Upper lobe of left lung (tissue), 6 donors: ENCODE measurements around the gene PDGFD. TPM values are rescaled to one million over a fixed set of nuclear protein-coding genes. Genes with fewer than 3 reads are reported as not detected.

Source experiments
- ATAC-seq, 2 donors: fragments of 200-7000 bp; cut with Tn5 transposase; one replicate each; pipeline ENCODE4 v1.9.1; 2022; ENCODE audit warnings: mild to moderate bottlenecking in 2 of 2, moderate library complexity in 2 of 2; ENCODE audit not compliant: low FRiP score in 2 of 2
- DNase-seq, 2 donors: peaks; one replicate each; pipeline ENCODE4 v3.0.0-alpha.2; 2019 to 2020
- H3K27ac ChIP-seq, 4 donors: fragments of 200-600 bp; sonication (generic); one replicate each; pipeline ENCODE4 v1.5.1; 2016 to 2019
- H3K27me3 ChIP-seq, 4 donors: fragments of 200-600 bp; sonication (generic); one replicate each; pipeline ENCODE4 v1.5.1; 2017 to 2019
- H3K36me3 ChIP-seq, 4 donors: fragments of 200-600 bp; sonication (generic); one replicate each; pipeline ENCODE4 v1.5.1; 2016 to 2019
- H3K4me1 ChIP-seq, 4 donors: fragments of 200-600 bp; sonication (generic); one replicate each; pipeline ENCODE4 v1.5.1; 2018 to 2019
- H3K4me3 ChIP-seq, 4 donors: fragments of 200-600 bp; sonication (generic); one replicate each; pipeline ENCODE4 v1.5.1; 2017 to 2019; ENCODE audit warnings: mild to moderate bottlenecking in 2 of 4, moderate library complexity in 1 of 4
- H3K9me3 ChIP-seq, 4 donors: fragments of 200-600 bp; sonication (generic); one replicate each; pipeline ENCODE4 v1.5.1; 2018 to 2019
- CTCF ChIP-seq, 6 experiments: fragments of 450-650 bp in 4 of 6; fragments of 200-600 bp in 2 of 6; sonication (generic) in 2 of 6; IDR thresholded peaks; one replicate each; pipeline ENCODE4 v1.5.1; 2016 to 2019; ENCODE audit warnings: antibody characterized with exemption in 6 of 6
- EP300 ChIP-seq, 4 donors: sonication (generic); formaldehyde crosslinking; IDR thresholded peaks; one replicate each; pipeline ENCODE4 v1.5.1; 2017; ENCODE audit warnings: antibody characterized with exemption in 4 of 4, control low read depth in 2 of 4
- POLR2A ChIP-seq, 4 donors: fragments of 450-650 bp; IDR thresholded peaks; one replicate each; pipeline ENCODE4 v1.5.1; 2016 to 2017; ENCODE audit warnings: antibody characterized with exemption in 4 of 4, mild to moderate bottlenecking in 2 of 4
- POLR2AphosphoS5 ChIP-seq, 2 donors: sonication (generic); formaldehyde crosslinking; IDR thresholded peaks; one replicate each; pipeline ENCODE4 v1.5.1; 2017; ENCODE audit warnings: antibody characterized with exemption in 2 of 2
- WGBS, 2 donors: methylation state at CpG; one replicate each; pipeline ENCODE4 v1.1.5; 2017 to 2018; 5-methylcytosine and 5-hydroxymethylcytosine counted together
- total RNA-seq, 6 donors: library from RNA; depleted of rRNA in 4 of 6; stranded (reverse); fragments of >200 nt in 4 of 6; gene quantifications; one replicate each; pipeline versions ENCODE4 v1.1.0 to v1.2.1, GENCODE V29; 2016 to 2021
- donor health status: DM: no; HTN: no; CAD: no; lungs with moderate emphysema.
- donor health status: DM: no; HTN: yes; CAD: no; lungs with severe emphysema.

PDGFD gene
- total RNA-seq, 6 donors from 2014 or later, result 2.1 to 6.6 (median 2.7) TPM; not detected in 1

- no peaks in the 10 kb centered on the region for H3K27me3 ChIP-seq
- TF ChIP-seq EP300 (IDR thresholded peaks at IDR 0.05), result no peak
- no peak for TF ChIP-seq POLR2A (IDR thresholded peaks at IDR 0.05)
- no peak for TF ChIP-seq POLR2AphosphoS5 (IDR thresholded peaks at IDR 0.05)
- TF ChIP-seq CTCF (IDR thresholded peaks at IDR 0.05), result no peak
- no peak overlapping the region for H3K4me3 ChIP-seq
- H3K4me1 ChIP-seq, result peaks cover 0 to 3% (median 0%) of the 10 kb centered on the region in 4 donors
- ATAC-seq (no peak), DNase-seq (no peak)
- no peaks in the 10 kb centered on the region for H3K36me3 ChIP-seq
- H3K9me3 ChIP-seq, result no peaks in the 10 kb centered on the region
- no peak overlapping the region for H3K27ac ChIP-seq
Observed at GRCh38 chr11:103877221-103877620, 286.7 kb downstream of the PDGFD start.

GRCh38 chr11:103875855-103876510, 288.0 kb downstream of the PDGFD start:
- WGBS, 2 donors, result 61 to 70% methylated on average over 2 of the region's 2 CpGs
- H3K4me1 ChIP-seq, result peaks cover 0 to 3% (median 0%) of the 10 kb centered on the region in 4 donors

GRCh38 chr11:103872748-103873147, 291.2 kb downstream of the PDGFD start:
- H3K27me3 ChIP-seq, result no peaks in the 10 kb centered on the region
- H3K36me3 ChIP-seq, result no peaks in the 10 kb centered on the region
- H3K4me3 ChIP-seq, result no peak overlapping the region
- H3K4me1 ChIP-seq, result peaks cover 0 to 3% (median 0%) of the 10 kb centered on the region in 4 donors
- TF ChIP-seq EP300 (IDR thresholded peaks at IDR 0.05), result no peak
- TF ChIP-seq POLR2AphosphoS5 (IDR thresholded peaks at IDR 0.05), result no peak
- no peak for TF ChIP-seq CTCF (IDR thresholded peaks at IDR 0.05)
- TF ChIP-seq POLR2A (IDR thresholded peaks at IDR 0.05), result no peak
- 71 to 86% methylated on average over 3 of the region's 3 CpGs for WGBS, 2 donors
- no peak overlapping the region for H3K27ac ChIP-seq
- no peaks in the 10 kb centered on the region for H3K9me3 ChIP-seq
- ATAC-seq (no peak), DNase-seq (no peak)

More at GRCh38 chr11:103875855-103876510, 288.0 kb downstream of the PDGFD start:
- ATAC-seq (no peak), DNase-seq (no peak)
- H3K27ac ChIP-seq, result no peak overlapping the region
- TF ChIP-seq POLR2A (IDR thresholded peaks at IDR 0.05) (no peak), CTCF (IDR thresholded peaks at IDR 0.05) (no peak), EP300 (IDR thresholded peaks at IDR 0.05) (no peak), POLR2AphosphoS5 (IDR thresholded peaks at IDR 0.05) (no peak)
- H3K4me3 ChIP-seq, result no peak overlapping the region
- no peaks in the 10 kb centered on the region for H3K36me3 ChIP-seq
- H3K9me3 ChIP-seq, result no peaks in the 10 kb centered on the region
- no peaks in the 10 kb centered on the region for H3K27me3 ChIP-seq

GRCh38 chr11:103871923-103872551, 291.9 kb downstream of the PDGFD start:
- peak in 1 of 2 donors; percentile 43 for ATAC-seq
- Histone ChIP-seq H3K27me3 (no peaks in the 10 kb centered on the region), H3K4me1 (peaks cover 0 to 3% (median 0%) of the 10 kb centered on the region in 4 donors), H3K9me3 (no peaks in the 10 kb centered on the region), H3K36me3 (no peaks in the 10 kb centered on the region), H3K27ac (no peak overlapping the region), H3K4me3 (no peak overlapping the region)
- TF ChIP-seq POLR2AphosphoS5 (IDR thresholded peaks at IDR 0.05) (no peak), CTCF (IDR thresholded peaks at IDR 0.05) (no peak), EP300 (IDR thresholded peaks at IDR 0.05) (no peak), POLR2A (IDR thresholded peaks at IDR 0.05) (no peak)
- DNase-seq, result no peak
- 67 to 70% methylated on average over 6 of the region's 6 CpGs for WGBS, 2 donors
